SU-DHL-6 (cell line): ENCODE results near the gene RGS8.

Source experiments
- H2AFZ ChIP-seq: fragments of 200-600 bp; sonication (generic); 2 replicates; pipeline ENCODE4 v1.6.1; 2014; ENCODE audit warnings: low read depth, mild to moderate bottlenecking, moderate library complexity, mixed read lengths, antibody characterized with exemption, low read length; ENCODE audit not compliant: severe bottlenecking
- H3F3A ChIP-seq: fragments of 200-600 bp; shearing (Covaris generic); 2 replicates; pipeline ENCODE4 v1.6.0; 2016; ENCODE audit warnings: antibody characterized with exemption, mild to moderate bottlenecking; ENCODE audit not compliant: insufficient read depth
- H3K27ac ChIP-seq: fragments of 200-600 bp; sonication (generic); 2 replicates; pipeline ENCODE4 v1.5.1; 2016; ENCODE audit warnings: low read depth, mild to moderate bottlenecking, low read length, moderate library complexity, mixed read lengths
- H3K27me3 ChIP-seq: fragments of 200-600 bp; sonication (generic), shearing (Covaris generic); 2 replicates; pipeline ENCODE4 v1.6.0; 2014; ENCODE audit warnings: mild to moderate bottlenecking, low read length
- H3K36me3 ChIP-seq: fragments of 200-600 bp; sonication (generic); 2 replicates; pipeline ENCODE4 v1.6.1; 2014; ENCODE audit warnings: mild to moderate bottlenecking, low read length, mixed read lengths
- H3K4me2 ChIP-seq: fragments of 300-600, 200-600 bp; shearing (Covaris generic), sonication (generic); 2 replicates; pipeline ENCODE4 v1.6.0; 2014; ENCODE audit warnings: low read length, low read depth, mild to moderate bottlenecking; ENCODE audit not compliant: poor library complexity, severe bottlenecking
- H3K4me3 ChIP-seq: fragments of 200-600 bp; sonication (generic); 2 replicates; pipeline ENCODE4 v1.5.1; 2014; ENCODE audit warnings: antibody characterized with exemption, low read length, mild to moderate bottlenecking, mixed read lengths; ENCODE audit not compliant: insufficient read depth, poor library complexity, severe bottlenecking
- H3K79me2 ChIP-seq: fragments of 200-600 bp; sonication (generic); 2 replicates; pipeline ENCODE4 v1.6.1; 2014; ENCODE audit warnings: mild to moderate bottlenecking, low read length, moderate library complexity; ENCODE audit not compliant: insufficient read depth
- H3K9ac ChIP-seq: fragments of 200-600 bp; sonication (generic); 2 replicates; pipeline ENCODE4 v1.7.0; 2014; ENCODE audit warnings: mild to moderate bottlenecking, low read length
- H3K9me2 ChIP-seq: fragments of 200-600 bp; sonication (generic); replicated peaks from 2 replicates; pipeline ENCODE4 v1.6.1; 2014; ENCODE audit warnings: low read length; ENCODE audit not compliant: insufficient read depth
- H3K9me3 ChIP-seq: fragments of 200-600 bp; sonication (generic); 2 replicates; pipeline ENCODE4 v1.6.1; 2014; ENCODE audit warnings: low read length, mixed read lengths; ENCODE audit not compliant: insufficient read depth
- H4K20me1 ChIP-seq: fragments of 200-600 bp; sonication (generic); 2 replicates; pipeline ENCODE4 v1.6.1; 2014; ENCODE audit warnings: low read depth, mild to moderate bottlenecking, antibody characterized with exemption, low read length, moderate library complexity, mixed read lengths
- EZH2phosphoT487 ChIP-seq: fragments of 200-600 bp; sonication (generic), shearing (Covaris generic); conservative IDR thresholded peaks from 2 replicates; pipeline ENCODE4 v1.6.1; 2018; ENCODE audit warnings: mild to moderate bottlenecking, antibody characterized with exemption, low read length, moderate library complexity, mixed read lengths
- TF ChIP-seq, protein P1 (sequence below): fragments of 200-600 bp; sonication (generic); IDR thresholded peaks from one replicate; pipeline ENCODE4 v1.5.1; 2017; ENCODE audit warnings: antibody characterized with exemption, mild to moderate bottlenecking, low read length, moderate library complexity; ENCODE audit not compliant: insufficient read depth, poor library complexity, severe bottlenecking

The RGS8 gene, protein sequence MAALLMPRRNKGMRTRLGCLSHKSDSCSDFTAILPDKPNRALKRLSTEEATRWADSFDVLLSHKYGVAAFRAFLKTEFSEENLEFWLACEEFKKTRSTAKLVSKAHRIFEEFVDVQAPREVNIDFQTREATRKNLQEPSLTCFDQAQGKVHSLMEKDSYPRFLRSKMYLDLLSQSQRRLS

DNA sequence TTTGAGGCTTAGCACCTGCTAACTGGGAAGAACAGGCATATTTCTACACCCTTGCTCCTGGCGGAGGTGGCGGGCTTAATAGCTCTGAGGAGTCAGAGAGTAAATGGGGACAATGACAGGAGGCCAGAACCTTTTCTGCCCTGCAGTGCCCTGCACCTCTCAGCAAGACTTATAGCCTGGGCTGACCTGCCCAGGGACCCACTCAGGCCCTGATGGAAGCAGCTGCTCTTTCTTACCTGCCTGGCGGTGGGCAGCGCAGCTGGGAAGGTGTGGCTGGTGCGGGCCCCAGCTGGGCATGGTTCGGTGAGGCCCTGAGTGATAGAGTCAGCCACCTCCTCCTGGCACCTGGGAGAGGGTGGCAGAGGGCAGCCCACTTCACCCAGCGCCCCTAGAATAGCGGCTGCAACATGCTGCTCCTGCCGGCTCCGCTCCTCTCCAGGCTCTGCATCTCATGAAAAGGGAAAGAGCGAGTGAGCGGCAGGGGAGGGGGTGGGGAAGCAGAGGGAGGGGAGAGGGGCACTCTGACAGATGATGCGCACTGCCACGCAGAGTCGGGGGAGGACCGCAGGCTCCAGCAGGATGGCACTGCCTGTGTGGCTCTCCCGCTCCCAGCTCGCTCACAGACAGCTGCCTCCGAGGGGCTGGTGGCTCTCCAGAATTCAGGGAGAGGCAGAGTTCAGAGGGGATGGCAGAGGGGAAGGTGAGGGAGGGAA is at the start of gene RGS8:
RGS8 (minus strand) TSS at position 472 of the 713 bp plus-strand sequence. CDS start 14,938 bp downstream, outside the sequence.
- Histone ChIP-seq H3K4me3 (no peak within 1 kb of the TSS), H2AFZ (no peak within 1 kb of the TSS), H3K9ac (no peak within 1 kb of the TSS), H3K27ac (no peak within 1 kb of the TSS), H4K20me1 (no peaks in the 10 kb centered on the region), H3K79me2 (no peaks in the 10 kb centered on the region), H3K27me3 (no peaks in the 10 kb centered on the region), H3K36me3 (no peaks in the 10 kb centered on the region), H3K4me2 (no peak within 1 kb of the TSS), H3K9me2 (no peaks in the 10 kb centered on the region), H3F3A (no peaks in the 10 kb centered on the region), H3K9me3 (no peaks in the 10 kb centered on the region)
- no peak for TF ChIP-seq EZH2phosphoT487
- TF ChIP-seq, protein P1, sequence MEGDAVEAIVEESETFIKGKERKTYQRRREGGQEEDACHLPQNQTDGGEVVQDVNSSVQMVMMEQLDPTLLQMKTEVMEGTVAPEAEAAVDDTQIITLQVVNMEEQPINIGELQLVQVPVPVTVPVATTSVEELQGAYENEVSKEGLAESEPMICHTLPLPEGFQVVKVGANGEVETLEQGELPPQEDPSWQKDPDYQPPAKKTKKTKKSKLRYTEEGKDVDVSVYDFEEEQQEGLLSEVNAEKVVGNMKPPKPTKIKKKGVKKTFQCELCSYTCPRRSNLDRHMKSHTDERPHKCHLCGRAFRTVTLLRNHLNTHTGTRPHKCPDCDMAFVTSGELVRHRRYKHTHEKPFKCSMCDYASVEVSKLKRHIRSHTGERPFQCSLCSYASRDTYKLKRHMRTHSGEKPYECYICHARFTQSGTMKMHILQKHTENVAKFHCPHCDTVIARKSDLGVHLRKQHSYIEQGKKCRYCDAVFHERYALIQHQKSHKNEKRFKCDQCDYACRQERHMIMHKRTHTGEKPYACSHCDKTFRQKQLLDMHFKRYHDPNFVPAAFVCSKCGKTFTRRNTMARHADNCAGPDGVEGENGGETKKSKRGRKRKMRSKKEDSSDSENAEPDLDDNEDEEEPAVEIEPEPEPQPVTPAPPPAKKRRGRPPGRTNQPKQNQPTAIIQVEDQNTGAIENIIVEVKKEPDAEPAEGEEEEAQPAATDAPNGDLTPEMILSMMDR, result no peak

- Histone ChIP-seq H4K20me1 (no peaks in the 10 kb centered on the region), H3K36me3 (no peaks in the 10 kb centered on the region), H3K27me3 (no peaks in the 10 kb centered on the region), H3K9me2 (no peaks in the 10 kb centered on the region), H3K9me3 (no peaks in the 10 kb centered on the region), H3K79me2 (no peaks in the 10 kb centered on the region), H3F3A (no peaks in the 10 kb centered on the region), H3K4me2 (no peak overlapping the region), H3K27ac (no peak overlapping the region), H3K4me3 (no peak overlapping the region), H2AFZ (no peak overlapping the region), H3K9ac (no peak overlapping the region)
- TF ChIP-seq EZH2phosphoT487, result no peak
- TF ChIP-seq, protein P1, result no peak
These were observed 47.6 kb upstream of the RGS8 start for GRCh38 chr1:182731852-182732575.

DNA sequence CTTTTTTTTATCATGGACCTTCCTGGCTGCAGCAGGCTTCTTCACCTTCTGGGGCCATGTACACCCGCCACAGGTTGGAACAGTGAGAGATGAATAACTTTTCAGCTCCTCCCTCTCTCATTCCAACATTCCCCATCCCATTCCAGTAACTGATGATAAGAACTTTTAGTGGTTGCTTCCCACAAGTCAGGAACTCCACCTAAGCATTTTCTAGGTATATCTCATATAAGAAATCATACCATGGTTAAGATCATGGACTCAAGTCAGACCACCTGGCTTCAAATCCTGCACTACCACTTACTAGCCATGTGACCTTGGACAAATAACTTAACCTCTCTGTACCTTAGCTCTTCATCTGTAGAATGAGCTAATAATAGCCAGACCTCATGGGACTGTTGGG is 42.5 kb upstream of the RGS8 start:
- H2AFZ ChIP-seq, result no peak overlapping the region
- H3K9ac ChIP-seq, result no peak overlapping the region
- H3K27me3 ChIP-seq, result no peaks in the 10 kb centered on the region
- H3K9me3 ChIP-seq, result no peaks in the 10 kb centered on the region
- no peak overlapping the region for H3K4me3 ChIP-seq
- H3K36me3 ChIP-seq, result no peaks in the 10 kb centered on the region
- no peak overlapping the region for H3K4me2 ChIP-seq
- H3K9me2 ChIP-seq, result no peaks in the 10 kb centered on the region
- no peak overlapping the region for H3K27ac ChIP-seq
- TF ChIP-seq, protein P1, result no peak
- TF ChIP-seq EZH2phosphoT487, result no peak
- H3K79me2 ChIP-seq, result no peaks in the 10 kb centered on the region
- no peaks in the 10 kb centered on the region for H4K20me1 ChIP-seq
- H3F3A ChIP-seq, result no peaks in the 10 kb centered on the region
